RPMI7951 (cell line): ENCODE measurements around the gene CHRM5. TPM values are rescaled to one million over a fixed set of nuclear protein-coding genes. Genes with fewer than 3 reads are reported as not detected.

Experiments
- DNase-seq: peaks from one replicate; pipeline ENCODE4 v3.0.0-alpha.2; 2012; ENCODE audit warnings: low read depth
- total RNA-seq: library from RNA; depleted of rRNA; stranded (reverse); fragments of >200 nt; shearing (Covaris generic); gene quantifications from 2 replicates; pipeline ENCODE4 v1.2.3, GENCODE V29; 2014; rRNA removed

CHRM5 gene
- total RNA-seq, 1 experiment from 2014 or later, result not detected

GRCh38 chr15:34085746-34086145 lies 117.4 kb downstream of the CHRM5 start:
- peak; percentile 68 for DNase-seq

DNA sequence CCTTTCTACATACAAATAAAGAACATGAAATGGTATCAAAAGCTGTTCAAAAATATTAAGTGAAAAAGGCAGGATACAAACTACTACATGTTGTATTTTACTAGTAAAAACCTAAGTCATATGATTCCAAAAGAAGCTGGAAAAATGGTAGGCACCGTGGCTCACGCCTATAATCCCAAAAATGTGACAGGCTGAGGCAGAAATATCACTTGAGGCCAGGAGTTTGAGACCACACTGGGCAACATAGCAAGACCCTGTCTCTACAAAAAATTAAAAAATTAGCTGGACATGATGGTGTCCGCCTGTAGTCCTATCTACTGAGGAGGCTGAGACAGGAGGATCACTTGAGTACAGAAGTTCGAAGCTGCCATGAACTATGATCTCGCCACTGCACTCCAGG lies 131.6 kb downstream of the CHRM5 start:
- no peak for DNase-seq

- peak; percentile 100 for DNase-seq
Measured at GRCh38 chr15:34101366-34102174, 133.3 kb downstream of the CHRM5 start, which contains the start of the genes EMC7 and PGBD4. Gene EMC7 (minus strand): TSS chr15:34101862. CDS start chr15:34101839, 23 bp downstream. Gene PGBD4 (plus strand): TSS chr15:34102083. CDS start chr15:34102532, 449 bp downstream.

GRCh38 chr15:34102175-34102925 lies 134.1 kb downstream of the CHRM5 start:
- DNase-seq, result no peak

- DNase-seq, result no peak
Measured at GRCh38 chr15:34106423-34106822, 138.1 kb downstream of the CHRM5 start.

DNA sequence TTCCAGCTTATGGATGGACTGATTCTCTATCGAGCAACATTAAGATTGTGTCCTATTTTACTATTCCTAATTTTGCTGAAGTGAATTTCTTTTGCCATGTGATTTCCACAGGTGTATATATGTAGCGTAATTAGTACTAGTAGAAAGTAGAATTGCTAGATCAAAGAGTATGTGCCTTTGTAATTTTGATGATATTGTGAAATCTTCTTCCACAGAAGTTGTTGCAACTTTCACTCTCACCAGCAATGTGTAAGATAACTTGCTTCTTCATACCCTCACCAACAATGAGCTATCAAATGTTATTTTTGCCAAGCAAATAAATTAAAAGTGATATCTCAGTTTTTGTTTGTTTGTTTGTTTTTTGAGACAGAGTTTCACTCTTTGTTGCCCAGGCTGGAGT lies 139.0 kb downstream of the CHRM5 start:
- no peak for DNase-seq

DNA sequence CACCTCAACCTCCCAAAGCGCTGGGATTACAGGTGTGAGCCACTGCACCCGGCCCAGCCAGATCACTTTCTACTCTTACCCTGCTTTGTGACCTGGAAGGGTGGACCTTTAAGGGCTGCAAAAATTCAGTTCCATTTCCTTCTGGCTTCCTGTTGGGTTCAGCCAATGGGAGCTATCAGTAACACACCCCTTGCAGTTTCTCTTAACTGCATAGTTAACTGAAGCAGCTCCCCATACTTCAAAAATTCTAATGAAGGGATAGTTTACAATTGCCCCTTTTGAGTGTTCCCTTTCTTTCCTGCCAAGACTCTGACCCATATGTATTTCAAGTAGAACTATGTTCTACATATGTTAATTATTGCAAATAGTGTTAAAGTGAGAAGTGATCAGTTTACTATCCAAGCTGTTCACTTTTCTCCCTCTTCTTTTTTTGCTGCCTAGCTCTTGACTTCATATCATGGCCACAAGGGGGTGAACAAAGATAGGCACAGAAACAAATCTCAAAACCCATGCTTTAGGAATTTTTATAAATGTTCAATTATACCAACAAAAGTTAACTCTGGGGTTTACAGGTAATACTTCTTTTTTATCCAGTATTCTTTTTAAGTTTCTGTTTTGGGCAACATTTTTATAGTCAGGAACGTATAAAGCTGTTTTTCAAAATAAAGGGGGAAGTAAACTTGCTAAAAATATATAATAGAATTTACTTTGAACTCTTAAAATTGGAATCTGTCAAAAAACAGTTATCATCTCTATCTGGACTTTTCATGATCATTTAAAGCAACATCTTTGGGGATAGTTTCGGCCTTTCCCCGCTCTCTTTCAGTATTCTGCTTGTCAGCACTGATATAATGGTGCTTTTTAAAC lies 141.7 kb downstream of the CHRM5 start:
- DNase-seq, result peak; percentile 54

- no peak for DNase-seq
Measured at GRCh38 chr15:34111488-34111887, 143.2 kb downstream of the CHRM5 start.

DNA sequence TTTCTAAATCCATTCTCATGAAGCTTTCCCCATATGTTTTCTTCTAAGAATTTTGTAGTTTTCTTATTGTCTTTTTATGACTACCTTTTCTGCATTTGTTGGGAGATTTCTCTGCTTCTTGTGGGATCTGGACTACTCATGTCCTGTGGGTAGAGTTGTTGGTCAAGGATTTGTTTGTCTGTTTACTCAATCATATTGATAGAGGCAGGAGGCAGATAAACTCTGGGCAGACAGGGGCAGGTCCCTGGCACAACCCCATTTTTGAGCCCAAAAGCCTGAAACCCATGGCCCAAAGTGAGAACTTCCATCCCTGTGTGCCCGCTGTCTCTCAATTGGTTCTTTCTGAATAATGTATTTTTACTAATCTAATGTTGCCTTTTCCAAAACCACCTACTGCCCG lies 145.9 kb downstream of the CHRM5 start:
- no peak for DNase-seq

DNA sequence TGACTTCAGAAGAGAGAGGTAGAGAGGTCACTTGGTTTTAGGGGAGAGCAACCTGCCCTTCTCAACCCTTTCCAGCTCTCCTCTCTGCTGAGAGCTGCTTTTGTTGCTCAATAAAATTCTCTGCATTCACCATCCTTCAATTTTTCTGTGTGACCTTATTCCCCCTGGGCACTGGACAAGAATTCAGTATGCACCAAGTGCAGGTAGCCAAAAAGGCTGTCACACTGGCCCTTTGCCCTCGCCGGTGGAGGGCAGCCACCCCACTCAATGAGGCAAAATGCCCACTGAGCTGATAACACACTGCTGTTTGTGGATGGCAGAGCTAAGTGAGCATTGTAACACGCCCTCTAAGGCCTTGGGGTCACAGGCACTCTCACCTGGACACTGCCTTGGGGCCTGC lies 146.4 kb downstream of the CHRM5 start:
- no peak for DNase-seq

- DNase-seq, result no peak
Measured at GRCh38 chr15:34116620-34117019, 148.3 kb downstream of the CHRM5 start.

Other genes starting within 250 kb of the CHRM5 start
- gene AVEN, start 70.7 kb downstream of the CHRM5 start, total RNA-seq, result 21.5 and 28.0 TPM in 2 replicates
- 55.7 and 68.5 TPM in 2 replicates for gene EMC7, start 133.4 kb downstream of the CHRM5 start, total RNA-seq
- gene PGBD4, start 133.6 kb downstream of the CHRM5 start, total RNA-seq, result 1.5 and 2.5 TPM in 2 replicates
- 49.4 and 57.8 TPM in 2 replicates for gene KATNBL1, start 241.6 kb downstream of the CHRM5 start, total RNA-seq